K562 (cell line): Measurements from ENCODE around the gene PGAM2. TPM values are rescaled to one million over a fixed set of nuclear protein-coding genes. Genes with fewer than 3 reads are reported as not detected.

Experiments
- ADNP ChIP-seq: fragments of 200-800 bp; sonication (Bioruptor generic); IDR thresholded peaks from 2 replicates; pipeline ENCODE4 v1.6.1; 2016; ENCODE audit warnings: missing genetic modification characterization, missing compliant biosample characterization
- CHCHD3 ChIP-seq: fragments of 250-450 bp; sonication (Bioruptor Pico); IDR thresholded peaks from 2 replicates; pipeline ENCODE4 v2.1.2; 2022; ENCODE audit warnings: mild to moderate bottlenecking
- EP400 ChIP-seq: fragments of 450-650 bp; IDR thresholded peaks from 2 replicates; pipeline ENCODE4 v1.6.1; 2017; ENCODE audit warnings: antibody characterized with exemption, mild to moderate bottlenecking, moderate library complexity
- FIP1L1 ChIP-seq: fragments of 200-400 bp; formaldehyde crosslinking; IDR thresholded peaks from 2 replicates; pipeline ENCODE4 v1.6.1; 2018; ENCODE audit warnings: mild to moderate bottlenecking, low read depth, low read length; ENCODE audit not compliant: poor library complexity, severe bottlenecking
- HDAC2 ChIP-seq: fragments of 450-650 bp; IDR thresholded peaks from 2 replicates; pipeline ENCODE4 v1.6.1; 2016; ENCODE audit warnings: mild to moderate bottlenecking
- KAT2B ChIP-seq: IDR thresholded peaks from one replicate; pipeline ENCODE4 v1.6.1; 2012; ENCODE audit warnings: low read depth, mild to moderate bottlenecking, control low read depth, inconsistent platforms, low read length, moderate library complexity
- KDM5B ChIP-seq: fragments of 200-600 bp; sonication (generic); IDR thresholded peaks from 2 replicates; pipeline ENCODE4 v1.6.1; 2012; ENCODE audit warnings: low read depth, mild to moderate bottlenecking, moderate library complexity, low read length, control low read depth, inconsistent platforms; ENCODE audit not compliant: insufficient replicate concordance
- POLR2AphosphoS5 ChIP-seq: IDR thresholded peaks from 2 replicates; pipeline ENCODE4 v1.6.1; 2011; ENCODE audit warnings: mild to moderate bottlenecking, low read depth, low read length, moderate library complexity; ENCODE audit not compliant: control insufficient read depth, insufficient read depth
- RBFOX2 ChIP-seq: fragments of 200-400 bp; formaldehyde crosslinking; IDR thresholded peaks from 2 replicates; pipeline ENCODE4 v1.6.1; 2017; ENCODE audit warnings: low read depth, mild to moderate bottlenecking, low read length, moderate library complexity
- TAF1 ChIP-seq: IDR thresholded peaks from 2 replicates; pipeline ENCODE4 v1.6.1; 2011; ENCODE audit warnings: mild to moderate bottlenecking, low read length, moderate library complexity; ENCODE audit not compliant: insufficient read depth, control insufficient read depth, severe bottlenecking; ENCODE audit errors: extremely low read depth
- ZC3H4 ChIP-seq: sonication (generic); formaldehyde crosslinking; IDR thresholded peaks from 2 replicates; pipeline ENCODE4 v1.9.0; 2021; ENCODE audit warnings: missing genetic modification reagents, borderline replicate concordance
- ZNF197 ChIP-seq: fragments of 200-800 bp; sonication (Bioruptor generic); IDR thresholded peaks from 2 replicates; pipeline ENCODE4 v1.6.1; 2016; ENCODE audit warnings: low read depth, missing genetic modification characterization, missing compliant biosample characterization
- polyA plus RNA-seq, 8 experiments: library from polyadenylated mRNA; depleted of rRNA in 4 of 8; stranded (reverse) in 5 of 8; unstranded in 3 of 8; fragments of >200 nt; fragmentation: Nextera tagmentation in 2 of 8; fragmentation: Illumina TruSeq in 1 of 8; extraction: Ambion mirVana in 2 of 8; extraction: Trizol in 1 of 8; gene quantifications; 2 replicates each; pipeline versions ENCODE4 v1.2.1 to v1.2.3, GENCODE V29; 2011 to 2014; ENCODE audit warnings: inconsistent platforms in 1 of 8, missing spikeins in 1 of 8
- total RNA-seq, 7 experiments: library from RNA; depleted of rRNA in 6 of 7; stranded (reverse); fragments of >200 nt in 6 of 7; fragmentation: Illumina TruSeq in 2 of 7; extraction: Trizol in 2 of 7; gene quantifications; 2 replicates each; pipeline versions ENCODE4 v1.2.1 to v1.2.3, GENCODE V29; 2011 to 2021; ENCODE audit warnings: low replicate concordance in 1 of 7
- TF ChIP-seq, protein P1 (sequence below): fragments of 450-650 bp; IDR thresholded peaks from 2 replicates; pipeline ENCODE4 v1.6.1; 2016; ENCODE audit warnings: low read depth, mild to moderate bottlenecking, moderate library complexity
- TF ChIP-seq, protein P2 (sequence below), 2 experiments: fragments of 450-650 bp; conservative IDR thresholded peaks; 2 replicates each; pipeline ENCODE4 v1.6.1; 2017; ENCODE audit warnings: mild to moderate bottlenecking in 2 of 2, moderate library complexity in 2 of 2
- TF ChIP-seq, protein P3 (sequence below), 2 experiments: fragments of 450-650 bp in 1 of 2; sonication (generic) in 1 of 2; formaldehyde crosslinking in 1 of 2; IDR thresholded peaks in 1 of 2; conservative IDR thresholded peaks in 1 of 2; 2 replicates each; pipeline versions ENCODE4 v1.6.1 to v1.8.1; 2016 to 2023; ENCODE audit warnings: mild to moderate bottlenecking in 2 of 2, moderate library complexity in 2 of 2, inconsistent platforms in 1 of 2, missing genetic modification reagents in 1 of 2
- TF ChIP-seq, protein P4 (sequence below): fragments of 250-450 bp; sonication (Bioruptor Pico); IDR thresholded peaks from 2 replicates; pipeline ENCODE4 v1.6.1; 2021; ENCODE audit warnings: mild to moderate bottlenecking
- TF ChIP-seq, protein P5 (sequence below), 2 experiments: fragments of 450-650 bp; IDR thresholded peaks; 2 replicates each; pipeline ENCODE4 v1.6.1; 2018; ENCODE audit warnings: mild to moderate bottlenecking in 2 of 2, low read depth in 1 of 2; ENCODE audit not compliant: partially characterized antibody in 2 of 2

Gene PGAM2
- total and polyA plus RNA-seq, 9 of the 15 experiments (the other 6 are each of a cell fraction or from before 2014, with no cell fraction given), result not detected

DNA sequence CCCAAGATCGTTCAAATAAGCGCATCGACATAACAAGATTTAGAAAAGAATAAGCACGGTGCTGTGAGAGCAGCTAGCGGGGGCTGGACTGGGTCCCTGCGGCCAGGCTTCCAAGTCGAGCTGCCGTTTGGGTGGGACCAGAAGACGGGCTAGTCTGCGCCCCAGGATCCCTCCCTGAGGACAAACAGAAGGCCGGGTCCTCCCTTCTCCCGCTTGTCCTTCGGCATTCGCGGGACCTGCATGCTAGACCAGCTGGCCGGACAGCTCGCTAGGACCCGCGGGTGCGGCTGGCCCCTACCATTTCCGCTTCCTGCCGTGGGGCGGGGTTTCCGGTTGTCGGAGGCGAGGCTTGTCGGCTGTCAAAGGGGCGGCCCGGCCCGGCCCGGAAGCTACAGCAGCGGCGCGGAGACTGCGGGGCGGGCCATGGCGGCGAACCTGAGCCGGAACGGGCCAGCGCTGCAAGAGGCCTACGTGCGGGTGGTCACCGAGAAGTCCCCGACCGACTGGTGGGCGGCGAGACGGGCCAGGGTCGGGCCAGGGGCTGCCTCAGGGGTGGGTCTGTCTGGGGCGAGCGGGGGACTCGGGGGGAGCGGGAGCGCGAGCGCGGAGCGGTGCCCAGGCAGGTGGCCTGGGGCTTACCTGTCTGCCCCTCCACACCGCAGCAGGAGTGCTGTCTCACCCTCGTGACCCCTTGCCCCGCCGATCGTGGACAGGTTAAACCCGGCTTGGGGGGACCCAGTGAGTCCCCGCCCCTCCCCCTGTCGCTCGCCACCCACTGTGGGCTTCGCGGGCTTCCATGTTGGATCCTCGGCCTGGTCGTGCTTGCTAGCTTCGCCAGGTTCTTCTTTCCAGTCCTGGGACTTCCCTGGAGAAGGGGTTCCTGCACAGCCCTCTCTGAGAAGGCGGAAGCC is 20.8 kb downstream of the PGAM2 start, which contains the start of gene DBNL (continued):
- TF ChIP-seq HDAC2 (0 out of 2 replicates have a peak, but pooled peaks have one; percentile 43), EP400 (peak; percentile 83), CHCHD3 (no peak), ZC3H4 (CRISPR knock-in tag) (no peak), RBFOX2 (peak; percentile 93), TAF1 (peak; percentile 85), KDM5B (peak; percentile 86), FIP1L1 (peak; percentile 72), KAT2B (no peak), ZNF197 (CRISPR knock-in tag) (no peak), ADNP (tag) (no peak), POLR2AphosphoS5 (peak; percentile 82)
- TF ChIP-seq, protein P1, sequence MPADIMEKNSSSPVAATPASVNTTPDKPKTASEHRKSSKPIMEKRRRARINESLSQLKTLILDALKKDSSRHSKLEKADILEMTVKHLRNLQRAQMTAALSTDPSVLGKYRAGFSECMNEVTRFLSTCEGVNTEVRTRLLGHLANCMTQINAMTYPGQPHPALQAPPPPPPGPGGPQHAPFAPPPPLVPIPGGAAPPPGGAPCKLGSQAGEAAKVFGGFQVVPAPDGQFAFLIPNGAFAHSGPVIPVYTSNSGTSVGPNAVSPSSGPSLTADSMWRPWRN, result no peak
- TF ChIP-seq, protein P2, sequence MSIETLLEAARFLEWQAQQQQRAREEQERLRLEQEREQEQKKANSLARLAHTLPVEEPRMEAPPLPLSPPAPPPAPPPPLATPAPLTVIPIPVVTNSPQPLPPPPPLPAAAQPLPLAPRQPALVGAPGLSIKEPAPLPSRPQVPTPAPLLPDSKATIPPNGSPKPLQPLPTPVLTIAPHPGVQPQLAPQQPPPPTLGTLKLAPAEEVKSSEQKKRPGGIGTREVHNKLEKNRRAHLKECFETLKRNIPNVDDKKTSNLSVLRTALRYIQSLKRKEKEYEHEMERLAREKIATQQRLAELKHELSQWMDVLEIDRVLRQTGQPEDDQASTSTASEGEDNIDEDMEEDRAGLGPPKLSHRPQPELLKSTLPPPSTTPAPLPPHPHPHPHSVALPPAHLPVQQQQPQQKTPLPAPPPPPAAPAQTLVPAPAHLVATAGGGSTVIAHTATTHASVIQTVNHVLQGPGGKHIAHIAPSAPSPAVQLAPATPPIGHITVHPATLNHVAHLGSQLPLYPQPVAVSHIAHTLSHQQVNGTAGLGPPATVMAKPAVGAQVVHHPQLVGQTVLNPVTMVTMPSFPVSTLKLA (conservative IDR thresholded peaks at IDR 0.05), result peak; percentile 73 to 89
- TF ChIP-seq, protein P3, sequence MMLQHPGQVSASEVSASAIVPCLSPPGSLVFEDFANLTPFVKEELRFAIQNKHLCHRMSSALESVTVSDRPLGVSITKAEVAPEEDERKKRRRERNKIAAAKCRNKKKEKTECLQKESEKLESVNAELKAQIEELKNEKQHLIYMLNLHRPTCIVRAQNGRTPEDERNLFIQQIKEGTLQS (IDR thresholded peaks at IDR 0.05), result no peak
- TF ChIP-seq, protein P3 (CRISPR knock-in tag; conservative IDR thresholded peaks at IDR 0.05), result no peak
- TF ChIP-seq, protein P4, sequence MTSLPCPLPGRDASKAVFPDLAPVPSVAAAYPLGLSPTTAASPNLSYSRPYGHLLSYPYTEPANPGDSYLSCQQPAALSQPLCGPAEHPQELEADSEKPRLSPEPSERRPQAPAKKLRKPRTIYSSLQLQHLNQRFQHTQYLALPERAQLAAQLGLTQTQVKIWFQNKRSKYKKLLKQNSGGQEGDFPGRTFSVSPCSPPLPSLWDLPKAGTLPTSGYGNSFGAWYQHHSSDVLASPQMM (CRISPR knock-in tag), result no peak
- TF ChIP-seq, protein P5, sequence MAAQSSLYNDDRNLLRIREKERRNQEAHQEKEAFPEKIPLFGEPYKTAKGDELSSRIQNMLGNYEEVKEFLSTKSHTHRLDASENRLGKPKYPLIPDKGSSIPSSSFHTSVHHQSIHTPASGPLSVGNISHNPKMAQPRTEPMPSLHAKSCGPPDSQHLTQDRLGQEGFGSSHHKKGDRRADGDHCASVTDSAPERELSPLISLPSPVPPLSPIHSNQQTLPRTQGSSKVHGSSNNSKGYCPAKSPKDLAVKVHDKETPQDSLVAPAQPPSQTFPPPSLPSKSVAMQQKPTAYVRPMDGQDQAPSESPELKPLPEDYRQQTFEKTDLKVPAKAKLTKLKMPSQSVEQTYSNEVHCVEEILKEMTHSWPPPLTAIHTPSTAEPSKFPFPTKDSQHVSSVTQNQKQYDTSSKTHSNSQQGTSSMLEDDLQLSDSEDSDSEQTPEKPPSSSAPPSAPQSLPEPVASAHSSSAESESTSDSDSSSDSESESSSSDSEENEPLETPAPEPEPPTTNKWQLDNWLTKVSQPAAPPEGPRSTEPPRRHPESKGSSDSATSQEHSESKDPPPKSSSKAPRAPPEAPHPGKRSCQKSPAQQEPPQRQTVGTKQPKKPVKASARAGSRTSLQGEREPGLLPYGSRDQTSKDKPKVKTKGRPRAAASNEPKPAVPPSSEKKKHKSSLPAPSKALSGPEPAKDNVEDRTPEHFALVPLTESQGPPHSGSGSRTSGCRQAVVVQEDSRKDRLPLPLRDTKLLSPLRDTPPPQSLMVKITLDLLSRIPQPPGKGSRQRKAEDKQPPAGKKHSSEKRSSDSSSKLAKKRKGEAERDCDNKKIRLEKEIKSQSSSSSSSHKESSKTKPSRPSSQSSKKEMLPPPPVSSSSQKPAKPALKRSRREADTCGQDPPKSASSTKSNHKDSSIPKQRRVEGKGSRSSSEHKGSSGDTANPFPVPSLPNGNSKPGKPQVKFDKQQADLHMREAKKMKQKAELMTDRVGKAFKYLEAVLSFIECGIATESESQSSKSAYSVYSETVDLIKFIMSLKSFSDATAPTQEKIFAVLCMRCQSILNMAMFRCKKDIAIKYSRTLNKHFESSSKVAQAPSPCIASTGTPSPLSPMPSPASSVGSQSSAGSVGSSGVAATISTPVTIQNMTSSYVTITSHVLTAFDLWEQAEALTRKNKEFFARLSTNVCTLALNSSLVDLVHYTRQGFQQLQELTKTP (IDR thresholded peaks at IDR 0.05; ENCODE audit: low read depth in 1 of 2, partially characterized antibody in 2 of 2), result no peak
